ENCODE results near the gene CCDC85A.

Gene CCDC85A

DNA sequence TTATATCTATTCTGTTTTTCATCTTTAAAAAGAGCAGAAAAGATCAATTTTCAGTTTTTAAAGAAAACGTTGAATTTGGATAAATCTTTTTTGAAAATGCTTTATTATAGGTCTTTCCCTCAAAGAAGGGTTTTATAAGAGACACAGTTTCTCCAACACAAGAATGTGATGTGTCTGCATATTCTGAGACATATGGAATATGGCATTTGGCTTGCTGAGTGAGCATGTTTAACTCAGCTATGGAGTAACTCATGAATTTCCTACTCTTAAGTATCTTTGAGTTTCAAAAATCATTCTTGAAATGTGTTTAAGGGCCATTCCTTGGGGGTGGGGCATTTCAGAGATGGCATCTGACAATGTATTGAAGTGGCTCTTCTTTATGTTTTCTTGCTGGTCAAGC is 191.5 kb downstream of the CCDC85A start:
- Histone ChIP-seq H3K36me3 (ENCODE audit: insufficient read depth, low read length) (no peaks in the 10 kb centered on the region), H3K27ac (ENCODE audit: low read depth, low read length) (no peak overlapping the region), H3K4me1 (ENCODE audit: insufficient read depth, low read length) (no peaks in the 10 kb centered on the region; the same call in 1 of the 2 replicates), H3K4me3 (ENCODE audit: low read length) (no peak overlapping the region), H3K9me3 (ENCODE audit: insufficient read depth, low read depth, low read length) (no peaks in the 10 kb centered on the region), H3K9ac (ENCODE audit: low read depth, low read length) (no peak overlapping the region), H3K27me3 (ENCODE audit: insufficient read depth, low read length) (no peaks in the 10 kb centered on the region)
- WGBS = no CpG with 5 or more reads among the region's 1 CpG

- 97% methylated on average over 2 of the region's 2 CpGs for WGBS
- Histone ChIP-seq H3K27ac (ENCODE audit: low read depth, low read length) (no peak overlapping the region), H3K9ac (ENCODE audit: low read depth, low read length) (no peak overlapping the region), H3K36me3 (ENCODE audit: insufficient read depth, low read length) (no peaks in the 10 kb centered on the region), H3K4me1 (ENCODE audit: insufficient read depth, low read length) (no peaks in the 10 kb centered on the region; the same call in 1 of the 2 replicates), H3K27me3 (ENCODE audit: insufficient read depth, low read length) (no peaks in the 10 kb centered on the region), H3K4me3 (ENCODE audit: low read length) (no peak overlapping the region), H3K9me3 (ENCODE audit: insufficient read depth, low read depth, low read length) (no peaks in the 10 kb centered on the region)
These were observed 193.2 kb downstream of the CCDC85A start for GRCh38 chr2:56376699-56377665.

DNA sequence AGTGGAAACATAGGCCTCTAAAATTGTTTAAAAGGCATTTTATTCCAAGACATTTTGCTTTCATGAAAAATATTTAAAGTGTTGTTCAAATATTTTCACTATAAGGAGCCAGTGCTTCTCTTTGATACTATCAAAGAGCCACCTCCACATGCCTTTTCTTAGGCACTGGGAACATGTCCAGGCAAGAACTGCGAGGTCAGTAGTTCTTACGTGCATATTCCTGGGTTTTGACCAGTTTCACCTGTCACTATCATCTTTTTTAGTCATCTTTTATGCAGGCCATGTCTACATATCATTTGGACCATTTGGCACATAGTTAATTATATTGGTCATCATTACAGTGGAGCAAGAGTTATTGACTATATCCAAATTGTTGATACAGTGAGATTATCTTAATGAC is 195.3 kb downstream of the CCDC85A start:
- 90% methylated on average over 2 of the region's 2 CpGs for WGBS
- H3K4me1 ChIP-seq (ENCODE audit: insufficient read depth, low read length) = peaks cover 4% of the 10 kb centered on the region; the same call in 1 of the 2 replicates
- no peaks in the 10 kb centered on the region for H3K27me3 ChIP-seq (ENCODE audit: insufficient read depth, low read length)
- H3K27ac ChIP-seq (ENCODE audit: low read depth, low read length) = no peak overlapping the region
- no peak overlapping the region for H3K9ac ChIP-seq (ENCODE audit: low read depth, low read length)
- no peaks in the 10 kb centered on the region for H3K36me3 ChIP-seq (ENCODE audit: insufficient read depth, low read length)
- H3K9me3 ChIP-seq (ENCODE audit: insufficient read depth, low read depth, low read length) = no peaks in the 10 kb centered on the region
- H3K4me3 ChIP-seq (ENCODE audit: low read length) = no peak overlapping the region

GRCh38 chr2:56380861-56381260 is 197.1 kb downstream of the CCDC85A start:
- Histone ChIP-seq H3K36me3 (ENCODE audit: insufficient read depth, low read length) (no peaks in the 10 kb centered on the region), H3K9ac (ENCODE audit: low read depth, low read length) (no peak overlapping the region), H3K4me3 (ENCODE audit: low read length) (no peak overlapping the region), H3K27ac (ENCODE audit: low read depth, low read length) (no peak overlapping the region), H3K9me3 (ENCODE audit: insufficient read depth, low read depth, low read length) (no peaks in the 10 kb centered on the region), H3K27me3 (ENCODE audit: insufficient read depth, low read length) (no peaks in the 10 kb centered on the region), H3K4me1 (ENCODE audit: insufficient read depth, low read length) (peaks cover 7% of the 10 kb centered on the region; the same call in 1 of the 2 replicates)
- WGBS = 100% methylated on average over 2 of the region's 2 CpGs

DNA sequence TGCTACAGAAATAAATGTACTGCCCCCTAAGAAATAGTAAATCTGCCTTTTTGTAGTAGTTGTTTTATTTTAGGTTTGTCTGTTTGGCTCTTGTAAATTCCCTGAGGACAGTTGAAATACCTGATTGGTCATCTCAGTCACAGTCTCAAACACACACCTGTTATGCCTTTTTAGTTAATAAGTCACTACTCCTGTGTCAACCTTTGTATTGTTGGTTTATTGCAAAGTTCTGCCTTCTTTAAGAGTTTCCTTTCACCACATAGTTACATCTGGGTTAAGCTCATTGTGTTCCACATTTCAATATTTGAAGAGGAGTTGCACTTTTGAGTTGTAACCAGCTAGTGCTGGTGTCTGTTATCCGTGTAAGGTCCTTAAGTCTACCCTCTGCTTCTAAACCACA is 198.7 kb downstream of the CCDC85A start:
- Histone ChIP-seq H3K27me3 (ENCODE audit: insufficient read depth, low read length) (no peaks in the 10 kb centered on the region), H3K36me3 (ENCODE audit: insufficient read depth, low read length) (no peaks in the 10 kb centered on the region), H3K4me1 (ENCODE audit: insufficient read depth, low read length) (peaks cover 7% of the 10 kb centered on the region; the same call in 1 of the 2 replicates), H3K9ac (ENCODE audit: low read depth, low read length) (no peak overlapping the region), H3K9me3 (ENCODE audit: insufficient read depth, low read depth, low read length) (no peaks in the 10 kb centered on the region), H3K4me3 (ENCODE audit: low read length) (no peak overlapping the region), H3K27ac (ENCODE audit: low read depth, low read length) (no peak overlapping the region)
- WGBS = no CpG with 5 or more reads among the region's 1 CpG

DNA sequence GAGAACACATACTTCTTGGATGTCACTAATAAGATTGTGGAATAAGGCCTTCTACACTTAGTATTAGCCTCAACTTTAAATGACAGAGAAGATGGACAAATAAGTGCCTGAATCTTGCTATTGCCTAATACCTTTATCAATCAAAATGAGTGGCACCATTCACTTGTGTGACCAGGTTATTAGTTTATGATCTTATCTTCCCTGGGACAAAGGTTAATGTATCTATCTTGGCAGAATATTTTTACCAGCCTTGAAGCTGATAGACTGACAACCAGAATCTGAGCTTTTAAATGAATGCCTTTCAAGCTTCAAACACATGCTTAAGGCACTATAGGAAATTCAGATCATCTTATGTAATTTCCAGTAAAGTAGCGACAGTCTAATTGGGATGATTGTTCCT is 202.9 kb downstream of the CCDC85A start:
- Histone ChIP-seq H3K9ac (ENCODE audit: low read depth, low read length) (no peak overlapping the region), H3K4me1 (ENCODE audit: insufficient read depth, low read length) (peaks cover 7% of the 10 kb centered on the region; the same call in 1 of the 2 replicates), H3K9me3 (ENCODE audit: insufficient read depth, low read depth, low read length) (no peaks in the 10 kb centered on the region), H3K36me3 (ENCODE audit: insufficient read depth, low read length) (no peaks in the 10 kb centered on the region), H3K27ac (ENCODE audit: low read depth, low read length) (no peak overlapping the region), H3K4me3 (ENCODE audit: low read length) (no peak overlapping the region), H3K27me3 (ENCODE audit: insufficient read depth, low read length) (no peaks in the 10 kb centered on the region)
- WGBS = 97% methylated on average over 1 of the region's 1 CpG

GRCh38 chr2:56390644-56391043 is 206.9 kb downstream of the CCDC85A start:
- Histone ChIP-seq H3K36me3 (ENCODE audit: insufficient read depth, low read length) (no peaks in the 10 kb centered on the region), H3K9me3 (ENCODE audit: insufficient read depth, low read depth, low read length) (no peaks in the 10 kb centered on the region), H3K9ac (ENCODE audit: low read depth, low read length) (no peak overlapping the region), H3K4me1 (ENCODE audit: insufficient read depth, low read length) (no peaks in the 10 kb centered on the region), H3K4me3 (ENCODE audit: low read length) (no peak overlapping the region), H3K27me3 (ENCODE audit: insufficient read depth, low read length) (no peaks in the 10 kb centered on the region), H3K27ac (ENCODE audit: low read depth, low read length) (no peak overlapping the region)
- WGBS = 91% methylated on average over 1 of the region's 2 CpGs

- no peaks in the 10 kb centered on the region for H3K9me3 ChIP-seq (ENCODE audit: insufficient read depth, low read depth, low read length)
- no peak overlapping the region for H3K4me3 ChIP-seq (ENCODE audit: low read length)
- H3K27me3 ChIP-seq (ENCODE audit: insufficient read depth, low read length) = no peaks in the 10 kb centered on the region
- H3K36me3 ChIP-seq (ENCODE audit: insufficient read depth, low read length) = no peaks in the 10 kb centered on the region
- no CpG with 5 or more reads among the region's 1 CpG for WGBS
- no peak overlapping the region for H3K9ac ChIP-seq (ENCODE audit: low read depth, low read length)
- no peak overlapping the region for H3K27ac ChIP-seq (ENCODE audit: low read depth, low read length)
- H3K4me1 ChIP-seq (ENCODE audit: insufficient read depth, low read length) = no peaks in the 10 kb centered on the region
These were observed 226.3 kb downstream of the CCDC85A start for GRCh38 chr2:56410140-56410539.

DNA sequence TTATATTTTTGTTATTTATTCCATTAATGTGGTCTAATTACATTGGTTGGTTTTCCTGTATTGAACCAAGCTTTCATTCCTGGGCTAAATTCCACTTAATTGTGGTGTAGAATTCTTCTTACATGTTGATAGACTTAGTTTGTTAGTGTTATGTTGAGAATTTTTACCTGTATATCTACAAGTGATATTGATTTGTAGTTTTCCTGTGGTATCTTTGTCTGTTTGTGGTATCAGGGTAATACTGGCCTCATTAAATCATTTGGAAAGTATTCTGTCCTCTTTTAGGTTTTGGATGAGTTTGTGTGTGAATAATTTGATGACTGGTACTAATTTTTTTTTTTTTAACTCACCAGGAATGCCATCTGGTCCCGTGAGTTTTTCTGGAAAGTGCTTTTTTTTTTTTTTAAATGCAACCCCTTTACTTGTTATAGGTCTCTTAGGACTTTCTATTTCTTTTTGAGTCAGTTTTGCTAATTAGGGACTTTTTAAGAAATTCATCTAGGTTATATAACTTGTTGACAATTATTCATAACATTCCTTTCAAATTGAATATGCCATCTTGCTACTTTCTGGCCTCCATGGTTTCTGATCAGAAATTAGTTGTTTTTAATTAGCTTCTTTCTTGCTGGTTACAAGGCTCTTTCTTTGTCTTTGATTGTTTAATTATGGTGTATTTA is 232.8 kb downstream of the CCDC85A start:
- Histone ChIP-seq H3K27me3 (ENCODE audit: insufficient read depth, low read length) (no peaks in the 10 kb centered on the region), H3K4me1 (ENCODE audit: insufficient read depth, low read length) (no peaks in the 10 kb centered on the region), H3K9me3 (ENCODE audit: insufficient read depth, low read depth, low read length) (peaks cover 9% of the 10 kb centered on the region; the same call in 1 of the 2 replicates), H3K4me3 (ENCODE audit: low read length) (no peak overlapping the region), H3K36me3 (ENCODE audit: insufficient read depth, low read length) (no peaks in the 10 kb centered on the region), H3K9ac (ENCODE audit: low read depth, low read length) (no peak overlapping the region), H3K27ac (ENCODE audit: low read depth, low read length) (no peak overlapping the region)
- WGBS = no CpG with 5 or more reads among the region's 1 CpG

All from HUES64 (cell line).